SK-N-SH (cell line): Measurements from ENCODE around the gene UBE2D2.

Source experiments
- CTCF ChIP-seq: fragments of 200-600 bp; sonication (generic); IDR thresholded peaks from 2 replicates; pipeline ENCODE4 v1.6.1; 2017; ENCODE audit warnings: antibody characterized with exemption, mild to moderate bottlenecking, moderate library complexity
- ELF1 ChIP-seq: IDR thresholded peaks from 2 replicates; pipeline ENCODE4 v1.4.0; 2012
- FOSL2 ChIP-seq: IDR thresholded peaks from 2 replicates; pipeline ENCODE4 v1.4.0; 2012; ENCODE audit warnings: low read depth, mild to moderate bottlenecking, moderate library complexity, borderline replicate concordance
- JUND ChIP-seq: IDR thresholded peaks from 2 replicates; pipeline ENCODE4 v1.4.0; 2012
- NRF1 ChIP-seq: IDR thresholded peaks from 2 replicates; pipeline ENCODE4 v1.6.1; 2012; ENCODE audit warnings: low read depth, mild to moderate bottlenecking, low read length

GRCh38 chr5:139650689-139651042 lies 89.5 kb downstream of the UBE2D2 start:
- no peak for TF ChIP-seq NRF1
- 0 out of 2 replicates have a peak, but pooled peaks have one; percentile 5 for TF ChIP-seq CTCF
- TF ChIP-seq JUND, result no peak
- TF ChIP-seq FOSL2, result no peak
- no peak for TF ChIP-seq ELF1
